ENCODE results near the gene PDGFC. TPM values are rescaled to one million over a fixed set of nuclear protein-coding genes. Genes with fewer than 3 reads are reported as not detected.

PDGFC gene
- total and polyA plus RNA-seq, 9 donors = 18.6 to 58.0 (median 36.2) TPM

- peaks cover 2% of the 10 kb centered on the region for H3K4me1 ChIP-seq (ENCODE audit: insufficient read depth)
- intact Hi-C loops (cut with DNase I) = no loop called here
- 76 to 91% (median 77%) methylated on average over 3 of the region's 3 CpGs for WGBS, 3 donors
- TF ChIP-seq POLR2A (IDR thresholded peaks at IDR 0.05) (no peak), EP300 (IDR thresholded peaks at IDR 0.05) (no peak)
- TF ChIP-seq, protein P1, sequence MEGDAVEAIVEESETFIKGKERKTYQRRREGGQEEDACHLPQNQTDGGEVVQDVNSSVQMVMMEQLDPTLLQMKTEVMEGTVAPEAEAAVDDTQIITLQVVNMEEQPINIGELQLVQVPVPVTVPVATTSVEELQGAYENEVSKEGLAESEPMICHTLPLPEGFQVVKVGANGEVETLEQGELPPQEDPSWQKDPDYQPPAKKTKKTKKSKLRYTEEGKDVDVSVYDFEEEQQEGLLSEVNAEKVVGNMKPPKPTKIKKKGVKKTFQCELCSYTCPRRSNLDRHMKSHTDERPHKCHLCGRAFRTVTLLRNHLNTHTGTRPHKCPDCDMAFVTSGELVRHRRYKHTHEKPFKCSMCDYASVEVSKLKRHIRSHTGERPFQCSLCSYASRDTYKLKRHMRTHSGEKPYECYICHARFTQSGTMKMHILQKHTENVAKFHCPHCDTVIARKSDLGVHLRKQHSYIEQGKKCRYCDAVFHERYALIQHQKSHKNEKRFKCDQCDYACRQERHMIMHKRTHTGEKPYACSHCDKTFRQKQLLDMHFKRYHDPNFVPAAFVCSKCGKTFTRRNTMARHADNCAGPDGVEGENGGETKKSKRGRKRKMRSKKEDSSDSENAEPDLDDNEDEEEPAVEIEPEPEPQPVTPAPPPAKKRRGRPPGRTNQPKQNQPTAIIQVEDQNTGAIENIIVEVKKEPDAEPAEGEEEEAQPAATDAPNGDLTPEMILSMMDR (IDR thresholded peaks at IDR 0.05) = no peak
- no peak overlapping the region for H3K4me3 ChIP-seq
- H3K27ac ChIP-seq = no peak overlapping the region
- H3K36me3 ChIP-seq = no peaks in the 10 kb centered on the region
- H3K9me3 ChIP-seq = no peaks in the 10 kb centered on the region
- DNase-seq = no peak
- H3K27me3 ChIP-seq = no peaks in the 10 kb centered on the region
These were observed 69.7 kb downstream of the PDGFC start for GRCh38 chr4:156901871-156902270.

DNA sequence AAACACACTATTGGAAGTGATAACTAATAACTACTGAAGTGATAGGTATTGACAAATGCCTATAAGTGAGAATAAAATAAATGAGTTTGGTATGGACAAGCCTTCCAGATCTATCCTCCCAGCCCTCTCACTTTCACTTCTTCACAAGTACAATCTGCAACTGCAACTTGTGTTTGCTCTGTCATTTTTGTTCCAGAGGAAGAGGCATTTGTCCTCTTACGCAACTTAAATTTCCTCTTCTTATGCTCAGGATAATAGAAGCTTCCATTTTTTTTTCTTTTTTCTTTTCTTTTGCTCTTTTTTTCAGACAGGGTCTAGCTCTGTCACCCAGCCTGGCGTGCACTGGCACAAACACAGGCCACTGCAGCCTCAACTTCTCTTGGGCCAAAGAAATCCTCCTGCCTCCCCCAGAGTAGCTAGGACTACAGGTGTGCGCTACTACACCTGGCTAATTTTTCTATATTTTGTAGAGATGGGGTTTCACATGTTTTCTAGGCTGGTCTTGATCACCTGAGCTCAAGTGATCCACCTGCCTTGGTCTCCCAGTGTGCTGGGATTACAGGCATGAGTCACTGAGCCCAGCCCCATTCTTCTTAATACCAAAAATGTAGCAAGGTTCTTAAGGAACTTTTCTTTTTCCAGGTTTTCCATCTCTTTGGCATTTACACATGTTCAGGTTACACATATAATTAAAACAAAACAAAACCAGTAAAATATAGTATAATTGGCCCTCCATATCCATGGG is 73.1 kb downstream of the PDGFC start:
- Histone ChIP-seq H3K27me3 (no peaks in the 10 kb centered on the region), H3K36me3 (no peaks in the 10 kb centered on the region), H3K27ac (no peak overlapping the region), H3K4me1 (ENCODE audit: insufficient read depth) (no peaks in the 10 kb centered on the region), H3K4me3 (no peak overlapping the region), H3K9me3 (no peaks in the 10 kb centered on the region)
- 61 to 98% (median 65%) methylated on average over 3 of the region's 3 CpGs for WGBS, 3 donors
- intact Hi-C loops (cut with DNase I) = no loop called here
- no peak for DNase-seq
- TF ChIP-seq, protein P1 (IDR thresholded peaks at IDR 0.05) = no peak
- TF ChIP-seq POLR2A (IDR thresholded peaks at IDR 0.05) (no peak), EP300 (IDR thresholded peaks at IDR 0.05) (no peak)

DNA sequence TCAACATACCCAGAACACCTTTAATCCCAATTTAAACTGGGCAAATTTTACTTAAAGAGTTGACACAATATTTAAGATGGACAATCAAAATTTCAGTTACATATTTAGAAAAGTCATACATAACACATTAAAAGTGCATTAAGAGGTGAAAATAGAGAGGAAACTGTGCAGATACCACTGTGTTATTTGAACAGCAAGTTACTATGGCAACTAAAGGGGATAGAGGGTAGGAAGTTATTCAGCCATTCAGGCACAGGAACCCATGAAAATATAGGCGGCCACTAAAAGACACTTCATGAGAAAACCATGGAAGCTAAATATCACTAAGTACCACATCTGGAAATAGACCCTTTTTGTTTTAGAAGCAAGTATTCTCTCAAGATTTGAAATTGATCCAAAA is 75.1 kb downstream of the PDGFC start:
- no peak overlapping the region for H3K27ac ChIP-seq
- peaks cover 2% of the 10 kb centered on the region for H3K4me1 ChIP-seq (ENCODE audit: insufficient read depth)
- 90 to 95% (median 92%) methylated on average over 1 of the region's 1 CpG for WGBS, 3 donors
- H3K27me3 ChIP-seq = no peaks in the 10 kb centered on the region
- no peak for DNase-seq
- H3K9me3 ChIP-seq = no peaks in the 10 kb centered on the region
- no peak for TF ChIP-seq POLR2A (IDR thresholded peaks at IDR 0.05)
- no peak for TF ChIP-seq EP300 (IDR thresholded peaks at IDR 0.05)
- TF ChIP-seq, protein P1 (IDR thresholded peaks at IDR 0.05) = no peak
- intact Hi-C loops (cut with DNase I) = no loop called here
- H3K36me3 ChIP-seq = no peaks in the 10 kb centered on the region
- H3K4me3 ChIP-seq = no peak overlapping the region

DNA sequence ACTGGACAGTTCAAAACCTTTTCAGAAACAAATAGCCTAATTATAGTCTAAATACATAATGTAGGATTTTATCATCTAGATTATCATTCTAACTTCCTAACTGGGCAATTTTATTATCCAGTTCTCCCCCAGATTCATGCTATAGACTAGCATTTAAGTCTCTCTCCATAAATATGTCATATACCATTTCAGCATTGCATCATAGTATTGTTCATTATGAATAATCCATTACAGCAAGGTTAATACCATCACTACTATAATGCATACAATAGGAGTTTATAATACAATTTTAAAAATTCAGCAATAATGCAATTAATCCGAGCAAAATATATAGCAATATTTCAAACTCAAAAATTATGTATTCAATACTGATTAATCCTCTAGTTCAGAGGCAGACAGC is 77.4 kb downstream of the PDGFC start:
- Histone ChIP-seq H3K9me3 (no peaks in the 10 kb centered on the region), H3K27me3 (no peaks in the 10 kb centered on the region), H3K4me1 (ENCODE audit: insufficient read depth) (peaks cover 4% of the 10 kb centered on the region), H3K4me3 (no peak overlapping the region), H3K27ac (no peak overlapping the region), H3K36me3 (no peaks in the 10 kb centered on the region)
- 72 to 88% (median 75%) methylated on average over 1 of the region's 1 CpG for WGBS, 3 donors
- intact Hi-C loops (cut with DNase I) = no loop called here
- no peak for DNase-seq
- TF ChIP-seq, protein P1 (IDR thresholded peaks at IDR 0.05) = no peak
- TF ChIP-seq EP300 (IDR thresholded peaks at IDR 0.05) = no peak
- TF ChIP-seq POLR2A (IDR thresholded peaks at IDR 0.05) = no peak
